Left ventricle myocardium inferior (tissue), 1 donor: ENCODE results near the gene GRIP2. TPM values are rescaled to one million over a fixed set of nuclear protein-coding genes. Genes with fewer than 3 reads are reported as not detected.

Source experiments
- DNase-seq: peaks from one replicate; pipeline ENCODE4 v3.0.0-alpha.2; 2020
- H3K27ac ChIP-seq: fragments of 200-600 bp; replicated peaks from 2 replicates; pipeline ENCODE4 v1.8.0; 2021
- H3K27me3 ChIP-seq: fragments of 200-600 bp; 2 replicates; pipeline ENCODE4 v1.8.0; 2021; ENCODE audit warnings: low read depth
- H3K36me3 ChIP-seq: fragments of 200-600 bp; 2 replicates; pipeline ENCODE4 v1.8.0; 2021
- H3K4me1 ChIP-seq: fragments of 200-600 bp; 2 replicates; pipeline ENCODE4 v1.8.0; 2021
- H3K4me3 ChIP-seq: fragments of 200-600 bp; 2 replicates; pipeline ENCODE4 v1.8.0; 2021; ENCODE audit warnings: mild to moderate bottlenecking, moderate library complexity
- H3K9me3 ChIP-seq: fragments of 200-600 bp; replicated peaks from 2 replicates; pipeline ENCODE4 v1.8.0; 2021
- CTCF ChIP-seq: fragments of 200-600 bp; IDR thresholded peaks from 2 replicates; pipeline ENCODE4 v1.8.0; 2021; ENCODE audit warnings: antibody characterized with exemption, mild to moderate bottlenecking, borderline replicate concordance
- intact Hi-C: fragments of 100-400 bp; cut with micrococcal nuclease; formaldehyde crosslinking; loops from one replicate; pipeline ENCODE4 v1.11.0; 2022
- total RNA-seq: library from RNA; stranded (reverse); fragmentation: NEBNext Ultra II Directional; extraction: Animal tissue kit (Norgen Biotek cat#: 25700); gene quantifications from one replicate; pipeline ENCODE4 v1.2.1, GENCODE V29; 2021
- donor health status: DM: no; HTN: yes; CAD: no; lungs with severe emphysema.

The GRIP2 gene
- total RNA-seq, 1 donor from 2014 or later, result 59.1 TPM

- no peak for TF ChIP-seq CTCF
- no peak for DNase-seq
- no peak overlapping the region for H3K4me3 ChIP-seq
- H3K36me3 ChIP-seq, result peaks cover 59% of the 10 kb centered on the region
- H3K4me1 ChIP-seq, result peaks cover 43% of the 10 kb centered on the region
- intact Hi-C loops, result no loop called here
- no peak overlapping the region for H3K27ac ChIP-seq
- H3K27me3 ChIP-seq, result peaks cover 12% of the 10 kb centered on the region
- no peaks in the 10 kb centered on the region for H3K9me3 ChIP-seq
Observed at GRCh38 chr3:14476583-14477265, 63.4 kb downstream of the GRIP2 start.

DNA sequence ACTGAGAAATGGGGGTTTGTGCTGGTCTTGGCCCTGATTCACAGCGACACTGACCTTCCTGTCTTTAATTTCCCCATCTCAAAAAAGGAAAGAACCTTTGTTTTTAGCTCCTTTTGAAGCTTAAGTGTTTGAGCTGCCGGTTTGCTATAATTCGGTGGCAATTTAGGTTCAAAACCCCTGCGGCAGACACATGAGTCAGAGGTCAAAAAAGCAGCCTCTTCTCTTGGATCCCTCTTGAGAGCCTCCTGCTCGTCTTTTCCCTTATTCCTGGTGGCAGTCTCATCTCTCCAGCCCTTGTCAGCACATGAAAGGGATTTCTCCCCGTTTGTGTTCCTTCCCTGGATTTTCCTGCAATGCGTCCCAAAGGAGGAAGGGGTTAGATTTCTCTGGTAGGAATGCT lies 64.5 kb downstream of the GRIP2 start:
- intact Hi-C loops, result no loop called here
- H3K9me3 ChIP-seq, result no peaks in the 10 kb centered on the region
- H3K4me3 ChIP-seq, result no peak overlapping the region
- no peak for TF ChIP-seq CTCF
- peaks cover 43% of the 10 kb centered on the region for H3K4me1 ChIP-seq
- peaks cover 9% of the 10 kb centered on the region for H3K27me3 ChIP-seq
- peaks cover 59% of the 10 kb centered on the region for H3K36me3 ChIP-seq
- DNase-seq, result no peak
- no peak overlapping the region for H3K27ac ChIP-seq

DNA sequence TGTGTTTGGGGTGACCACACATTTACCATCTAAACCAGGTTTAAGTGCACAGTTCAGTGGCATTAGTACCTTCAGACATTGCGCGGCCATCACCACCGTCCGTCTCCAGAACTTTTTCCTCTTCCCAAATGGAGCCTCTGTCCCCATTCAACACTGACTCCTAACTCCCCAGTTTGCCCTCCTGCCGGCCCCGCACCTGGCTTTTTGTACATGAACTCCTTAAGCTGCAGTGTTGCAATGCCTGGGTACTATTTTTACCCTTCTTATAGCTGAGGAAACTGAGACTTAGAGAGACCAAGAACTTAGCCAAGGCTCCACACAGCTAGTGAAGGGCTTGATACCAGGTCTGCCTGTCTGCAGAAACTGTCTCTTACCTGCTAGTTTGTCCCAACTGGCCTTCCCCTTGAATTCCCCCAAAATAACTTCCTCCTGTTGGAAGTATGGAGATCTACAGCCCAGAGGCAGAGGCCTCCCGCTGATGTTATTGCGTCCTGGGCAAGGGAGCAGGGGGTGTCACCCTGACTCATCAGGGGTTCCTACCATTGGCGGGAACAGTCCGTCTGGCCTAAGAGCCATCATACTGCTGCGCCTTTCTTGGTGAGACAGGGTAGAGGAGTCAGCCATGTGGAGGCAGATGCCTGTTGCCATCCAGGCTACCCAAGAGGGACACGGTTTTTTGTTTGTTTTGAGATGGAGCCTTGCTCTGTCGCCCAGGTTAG lies 65.6 kb downstream of the GRIP2 start:
- intact Hi-C loops, result no loop called here
- H3K36me3 ChIP-seq, result peaks cover 57% of the 10 kb centered on the region
- H3K27ac ChIP-seq, result no peak overlapping the region
- H3K9me3 ChIP-seq, result no peaks in the 10 kb centered on the region
- peaks cover 4% of the 10 kb centered on the region for H3K27me3 ChIP-seq
- no peak for DNase-seq
- no peak overlapping the region for H3K4me3 ChIP-seq
- H3K4me1 ChIP-seq, result peaks cover 34% of the 10 kb centered on the region
- TF ChIP-seq CTCF, result no peak

GRCh38 chr3:14473411-14473891 lies 66.7 kb downstream of the GRIP2 start:
- H3K27ac ChIP-seq, result no peak overlapping the region
- DNase-seq, result no peak
- peaks cover 26% of the 10 kb centered on the region for H3K4me1 ChIP-seq
- intact Hi-C loops, result no loop called here
- peaks cover 4% of the 10 kb centered on the region for H3K27me3 ChIP-seq
- H3K9me3 ChIP-seq, result no peaks in the 10 kb centered on the region
- H3K4me3 ChIP-seq, result no peak overlapping the region
- no peak for TF ChIP-seq CTCF
- H3K36me3 ChIP-seq, result peaks cover 55% of the 10 kb centered on the region

DNA sequence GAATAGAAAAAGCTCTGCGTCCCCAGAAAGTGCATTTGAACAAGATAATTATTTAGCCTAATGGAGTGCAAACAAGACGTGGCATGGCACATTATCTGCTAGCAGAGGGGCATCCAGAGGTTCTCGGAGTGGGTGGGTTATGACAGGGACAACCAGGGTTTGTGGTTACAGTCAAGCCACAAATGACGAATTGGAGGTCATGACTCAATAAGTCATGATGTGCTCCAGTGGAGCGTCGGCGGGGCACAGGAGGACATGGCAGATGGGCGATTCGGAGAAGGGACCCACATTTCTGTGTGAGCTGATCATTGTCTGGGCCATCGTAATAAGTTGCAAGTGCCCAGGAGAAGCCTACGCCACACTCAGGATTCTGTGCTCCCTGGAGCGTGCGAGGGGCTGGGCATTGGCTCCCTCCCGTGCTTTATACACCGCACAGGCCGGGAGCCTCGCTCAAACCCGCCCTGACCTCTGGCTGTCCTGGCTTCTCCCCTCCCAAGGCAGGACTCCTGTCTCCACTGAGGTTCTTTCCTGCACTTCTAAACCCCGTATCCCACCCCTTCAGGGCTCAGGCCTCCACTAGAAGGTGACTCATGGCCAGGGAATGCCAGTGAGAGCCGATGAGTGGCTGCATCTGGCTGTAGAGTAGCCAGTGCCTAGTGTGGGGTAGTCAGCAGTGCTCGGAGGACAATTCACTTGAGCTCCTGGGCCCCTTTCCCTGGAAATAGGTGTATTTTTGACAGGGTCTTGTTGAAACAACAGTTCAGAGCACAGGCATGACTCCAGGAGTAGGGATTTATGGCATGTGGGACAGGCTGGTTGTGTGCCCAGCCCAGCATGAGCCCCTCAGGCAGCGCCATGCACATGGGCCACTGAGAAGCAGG lies 67.4 kb downstream of the GRIP2 start:
- TF ChIP-seq CTCF, result no peak
- Histone ChIP-seq H3K4me1 (peaks cover 26% of the 10 kb centered on the region), H3K9me3 (no peaks in the 10 kb centered on the region), H3K4me3 (no peak overlapping the region), H3K27me3 (peaks cover 6% of the 10 kb centered on the region), H3K27ac (peak overlapping the region; percentile 45), H3K36me3 (peaks cover 56% of the 10 kb centered on the region)
- intact Hi-C loops, result no loop called here
- no peak for DNase-seq
